Lung (tissue), 12 donors: Measurements from ENCODE around the gene TMEM54. TPM values are rescaled to one million over a fixed set of nuclear protein-coding genes. Genes with fewer than 3 reads are reported as not detected.

Experiments
- ATAC-seq: fragments of 200-7000 bp; cut with Tn5 transposase; one replicate; pipeline ENCODE4 v1.9.1; 2020; ENCODE audit warnings: moderate number of reproducible peaks; ENCODE audit not compliant: insufficient read depth, low FRiP score
- DNase-seq, 3 donors: peaks; one replicate each; pipeline ENCODE4 v3.0.0-alpha.2; 2013 to 2017
- H3K27ac ChIP-seq, 2 donors: one replicate each; pipeline ENCODE4 v1.5.1; 2013; ENCODE audit warnings: mild to moderate bottlenecking in 2 of 2, moderate library complexity in 2 of 2, control low read depth in 1 of 2, inconsistent platforms in 1 of 2, low read depth in 1 of 2, low read length in 1 of 2
- H3K27me3 ChIP-seq, 3 donors: one replicate each; pipeline ENCODE4 v1.5.1; 2013; ENCODE audit warnings: low read length in 2 of 3; ENCODE audit not compliant: control insufficient read depth in 3 of 3, insufficient read depth in 3 of 3
- H3K36me3 ChIP-seq, 4 donors: one replicate each; pipeline ENCODE4 v1.5.1; 2013; ENCODE audit warnings: low read length in 4 of 4, mild to moderate bottlenecking in 1 of 4, moderate library complexity in 1 of 4; ENCODE audit not compliant: control insufficient read depth in 4 of 4, insufficient read depth in 4 of 4
- H3K4me1 ChIP-seq, 5 donors: one replicate each; pipeline ENCODE4 v1.5.1; 2013; ENCODE audit warnings: low read length in 5 of 5, mild to moderate bottlenecking in 2 of 5, moderate library complexity in 1 of 5; ENCODE audit not compliant: control insufficient read depth in 5 of 5, insufficient read depth in 5 of 5
- H3K4me3 ChIP-seq: one replicate; pipeline ENCODE4 v1.5.1; 2013; ENCODE audit warnings: mild to moderate bottlenecking, control low read depth, moderate library complexity
- H3K9ac ChIP-seq, 2 donors: one replicate each; pipeline ENCODE4 v1.5.1; 2013; ENCODE audit warnings: low read length in 2 of 2, control low read depth in 1 of 2; ENCODE audit not compliant: insufficient read depth in 1 of 2
- H3K9me3 ChIP-seq, 4 donors: one replicate each; pipeline ENCODE4 v1.5.1; 2013; ENCODE audit warnings: low read length in 3 of 4, mild to moderate bottlenecking in 1 of 4, moderate library complexity in 1 of 4; ENCODE audit not compliant: control insufficient read depth in 4 of 4, insufficient read depth in 3 of 4
- WGBS, 2 donors: extraction: QIAGEN DNeasy Blood & Tissue Kit; methylation state at CpG; one replicate each; pipeline ENCODE4 v1.1.7; 2013; 5-methylcytosine and 5-hydroxymethylcytosine counted together
- polyA plus RNA-seq, 2 donors: library from polyadenylated mRNA; stranded (reverse); fragments of 200-250 nt; gene quantifications; one replicate each; pipeline ENCODE4 v1.2.1, GENCODE V29; 2013
- total RNA-seq, 2 donors: library from RNA; depleted of rRNA in 1 of 2; stranded (reverse); fragments of >200 nt in 1 of 2; gene quantifications; one replicate each; pipeline ENCODE4 v1.2.1, GENCODE V29; 2014 to 2021
- TF ChIP-seq, protein P1 (sequence below): IDR thresholded peaks from 2 replicates; pipeline ENCODE4 v1.5.1; 2012; ENCODE audit warnings: mild to moderate bottlenecking; ENCODE audit errors: control extremely low read depth, extremely low read depth
- donor health status: control.
- donor health status: control.
- donor health status: Bipolar disorder and iron deficiency.
- donor health status: healthy.
- donor health status: DM: yes; HTN: yes; CAD: no.

TMEM54 gene
- total and polyA plus RNA-seq, 4 donors: 22.4 to 56.6 (median 43.1) TPM

DNA sequence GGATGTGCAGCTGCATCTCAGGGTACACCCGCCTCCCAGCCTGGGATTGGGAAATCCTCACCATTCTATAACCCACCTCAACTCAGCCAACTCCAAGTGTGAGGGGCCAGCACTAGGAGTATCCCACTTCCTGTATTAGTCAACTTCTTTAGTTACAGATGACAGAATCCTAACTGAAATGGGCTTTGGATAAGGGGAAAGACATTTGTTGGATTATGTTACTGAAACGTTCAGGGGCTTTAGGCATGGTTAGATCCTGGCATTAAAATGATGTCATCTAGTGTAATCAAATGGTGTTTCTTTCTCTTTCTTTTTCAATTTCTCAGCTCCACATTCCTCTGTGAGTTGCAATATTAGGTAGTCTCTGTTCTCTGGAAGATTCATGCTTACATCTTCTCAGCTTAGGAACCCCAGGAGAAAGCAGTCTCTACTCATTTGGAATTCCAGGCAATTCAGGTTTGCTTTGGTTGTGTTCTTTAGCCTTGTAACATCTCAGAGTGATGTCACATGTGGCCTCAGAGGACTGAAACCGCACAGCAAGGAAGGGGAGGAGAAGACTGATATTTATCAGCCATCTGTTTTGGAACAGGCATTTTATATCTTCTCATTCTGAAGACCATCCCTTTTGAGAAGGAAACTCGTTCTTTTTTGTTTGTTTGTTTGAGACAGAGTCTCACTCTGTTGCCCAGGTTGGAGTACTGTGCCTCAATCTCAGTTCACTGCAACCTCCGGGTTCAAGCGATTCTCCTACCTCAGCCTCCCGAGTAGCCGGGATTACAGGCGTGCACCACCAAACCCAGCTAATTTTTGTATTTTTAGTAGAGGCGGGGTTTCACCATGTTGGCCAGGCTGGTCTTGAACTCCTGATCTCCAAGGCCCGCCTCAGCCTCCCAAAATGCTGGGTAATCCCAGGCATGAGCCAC is 18.9 kb upstream of the TMEM54 start:
- Histone ChIP-seq H3K9ac (no peak overlapping the region), H3K27ac (no peak overlapping the region), H3K4me3 (no peak overlapping the region), H3K36me3 (no peaks in the 10 kb centered on the region), H3K4me1 (peaks cover 0 to 6% (median 4%) of the 10 kb centered on the region in 5 donors), H3K9me3 (no peaks in the 10 kb centered on the region), H3K27me3 (peaks cover 0 to 6% (median 0%) of the 10 kb centered on the region in 3 donors)
- peak in 2 of 3 donors; percentile 14 to 35 for DNase-seq
- 83 to 84% methylated on average over 11 of the region's 11 CpGs for WGBS, 2 donors
- ATAC-seq: no peak
- TF ChIP-seq, protein P1, sequence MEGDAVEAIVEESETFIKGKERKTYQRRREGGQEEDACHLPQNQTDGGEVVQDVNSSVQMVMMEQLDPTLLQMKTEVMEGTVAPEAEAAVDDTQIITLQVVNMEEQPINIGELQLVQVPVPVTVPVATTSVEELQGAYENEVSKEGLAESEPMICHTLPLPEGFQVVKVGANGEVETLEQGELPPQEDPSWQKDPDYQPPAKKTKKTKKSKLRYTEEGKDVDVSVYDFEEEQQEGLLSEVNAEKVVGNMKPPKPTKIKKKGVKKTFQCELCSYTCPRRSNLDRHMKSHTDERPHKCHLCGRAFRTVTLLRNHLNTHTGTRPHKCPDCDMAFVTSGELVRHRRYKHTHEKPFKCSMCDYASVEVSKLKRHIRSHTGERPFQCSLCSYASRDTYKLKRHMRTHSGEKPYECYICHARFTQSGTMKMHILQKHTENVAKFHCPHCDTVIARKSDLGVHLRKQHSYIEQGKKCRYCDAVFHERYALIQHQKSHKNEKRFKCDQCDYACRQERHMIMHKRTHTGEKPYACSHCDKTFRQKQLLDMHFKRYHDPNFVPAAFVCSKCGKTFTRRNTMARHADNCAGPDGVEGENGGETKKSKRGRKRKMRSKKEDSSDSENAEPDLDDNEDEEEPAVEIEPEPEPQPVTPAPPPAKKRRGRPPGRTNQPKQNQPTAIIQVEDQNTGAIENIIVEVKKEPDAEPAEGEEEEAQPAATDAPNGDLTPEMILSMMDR: no peak

DNA sequence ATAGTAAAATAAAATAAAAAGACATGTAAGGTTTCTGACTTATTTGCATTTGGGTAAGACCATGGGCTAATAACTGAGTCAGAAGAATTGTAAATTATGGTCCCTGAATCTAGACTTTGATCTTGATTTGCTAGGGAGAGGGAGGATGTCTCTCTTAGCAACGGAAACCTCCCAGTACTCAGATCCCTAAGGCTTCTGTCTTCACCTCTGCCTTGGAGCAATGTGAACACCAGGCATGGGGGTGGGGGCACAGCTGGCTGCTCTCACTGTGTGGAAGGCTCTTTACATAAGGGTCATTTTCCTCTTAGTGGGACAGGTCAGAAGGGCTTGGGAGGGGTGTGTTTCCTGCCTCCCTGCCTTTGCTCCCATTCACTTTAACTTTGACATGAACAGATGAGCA is 17.0 kb upstream of the TMEM54 start:
- WGBS, 2 donors: 44 to 50% methylated on average over 1 of the region's 1 CpG
- DNase-seq: no peak
- Histone ChIP-seq H3K4me1 (no peaks in the 10 kb centered on the region), H3K4me3 (no peak overlapping the region), H3K9me3 (no peaks in the 10 kb centered on the region), H3K27ac (no peak overlapping the region), H3K36me3 (no peaks in the 10 kb centered on the region), H3K9ac (no peak overlapping the region), H3K27me3 (peaks cover 0 to 3% (median 0%) of the 10 kb centered on the region in 3 donors)
- TF ChIP-seq, protein P1: no peak
- no peak for ATAC-seq

DNA sequence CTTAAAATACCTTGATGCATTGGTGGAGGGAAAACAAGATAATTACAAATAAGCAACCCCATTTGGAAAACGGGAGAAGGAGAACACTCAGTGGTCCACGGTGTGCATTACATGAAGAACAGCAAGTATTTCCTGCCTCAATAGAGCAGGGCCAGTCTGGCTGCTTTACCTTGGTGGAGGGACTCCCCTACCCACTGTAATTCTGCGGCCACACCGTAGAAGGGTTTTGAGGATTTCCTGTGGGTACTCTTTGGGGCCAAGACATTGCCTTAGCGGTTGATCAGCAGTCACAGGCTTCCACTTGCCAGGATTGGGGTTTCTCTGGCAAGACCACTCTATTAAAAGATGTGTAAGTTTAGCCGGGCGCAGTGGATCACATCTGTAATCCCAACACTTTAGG is 16.3 kb upstream of the TMEM54 start:
- H3K4me3 ChIP-seq: no peak overlapping the region
- H3K36me3 ChIP-seq: no peaks in the 10 kb centered on the region
- ATAC-seq: no peak
- no peak overlapping the region for H3K9ac ChIP-seq
- H3K9me3 ChIP-seq: no peaks in the 10 kb centered on the region
- no peak for DNase-seq
- no peaks in the 10 kb centered on the region for H3K4me1 ChIP-seq
- TF ChIP-seq, protein P1: no peak
- 25 to 58% methylated on average over 7 of the region's 7 CpGs for WGBS, 2 donors
- H3K27me3 ChIP-seq: no peaks in the 10 kb centered on the region
- no peak overlapping the region for H3K27ac ChIP-seq
